SH-SY5Y (cell line): ENCODE measurements around the gene MAG.

Source experiments
- GATA2 ChIP-seq: IDR thresholded peaks from 2 replicates; pipeline ENCODE4 v1.6.1; 2011; ENCODE audit warnings: mild to moderate bottlenecking, low read depth, low read length
- GATA3 ChIP-seq: IDR thresholded peaks from 2 replicates; pipeline ENCODE4 v1.6.1; 2011; ENCODE audit warnings: low read depth, mild to moderate bottlenecking, low read length, moderate library complexity

DNA sequence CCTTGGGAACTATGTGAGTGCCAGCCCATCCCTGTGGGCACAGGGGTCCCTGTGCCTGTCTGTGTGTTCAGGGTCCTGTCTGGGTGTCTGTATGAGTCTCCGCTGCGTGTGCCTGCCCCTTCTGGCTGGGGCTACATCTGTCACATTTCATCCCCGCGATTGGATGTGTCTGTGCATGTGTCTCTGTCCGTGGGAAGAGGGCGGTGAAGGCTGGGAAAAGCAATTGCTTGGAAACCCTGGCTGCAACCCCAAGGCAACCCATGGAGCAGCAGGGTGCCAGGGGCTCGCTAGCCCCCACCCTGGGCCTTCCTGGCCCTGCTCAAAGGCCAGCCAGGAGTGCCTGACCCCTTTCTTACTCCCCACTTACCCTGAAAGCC is 1.4 kb downstream of the MAG start:
- TF ChIP-seq GATA2 (no peak), GATA3 (no peak)
